Adipocyte (in vitro differentiated cells): Measurements from ENCODE around the gene SNX1.

ENCODE experiments used
- DNase-seq: peaks from one replicate; pipeline ENCODE4 v3.0.0-alpha.2; 2015; ENCODE audit warnings: low read depth
- H3K27me3 ChIP-seq: replicated peaks from 2 replicates; pipeline ENCODE4 v1.7.0; 2013; ENCODE audit warnings: mild to moderate bottlenecking, low read length, moderate library complexity; ENCODE audit not compliant: control insufficient read depth, insufficient read depth
- H3K36me3 ChIP-seq: 2 replicates; pipeline ENCODE4 v1.7.0; 2013; ENCODE audit warnings: low read length, mild to moderate bottlenecking, moderate library complexity; ENCODE audit not compliant: control insufficient read depth, insufficient read depth, severe bottlenecking
- H3K4me1 ChIP-seq: 2 replicates; pipeline ENCODE4 v1.7.0; 2013; ENCODE audit warnings: mild to moderate bottlenecking, low read length, moderate library complexity; ENCODE audit not compliant: control insufficient read depth, insufficient read depth
- H3K4me3 ChIP-seq: 2 replicates; pipeline ENCODE4 v1.7.0; 2013; ENCODE audit warnings: mild to moderate bottlenecking, low read length, moderate library complexity
- H3K9ac ChIP-seq: 2 replicates; pipeline ENCODE4 v1.7.0; 2013; ENCODE audit warnings: mild to moderate bottlenecking, low read length, moderate library complexity
- H3K9me3 ChIP-seq: 2 replicates; pipeline ENCODE4 v1.7.0; 2013; ENCODE audit warnings: mild to moderate bottlenecking, low read length, moderate library complexity; ENCODE audit not compliant: control insufficient read depth

Gene SNX1

DNA sequence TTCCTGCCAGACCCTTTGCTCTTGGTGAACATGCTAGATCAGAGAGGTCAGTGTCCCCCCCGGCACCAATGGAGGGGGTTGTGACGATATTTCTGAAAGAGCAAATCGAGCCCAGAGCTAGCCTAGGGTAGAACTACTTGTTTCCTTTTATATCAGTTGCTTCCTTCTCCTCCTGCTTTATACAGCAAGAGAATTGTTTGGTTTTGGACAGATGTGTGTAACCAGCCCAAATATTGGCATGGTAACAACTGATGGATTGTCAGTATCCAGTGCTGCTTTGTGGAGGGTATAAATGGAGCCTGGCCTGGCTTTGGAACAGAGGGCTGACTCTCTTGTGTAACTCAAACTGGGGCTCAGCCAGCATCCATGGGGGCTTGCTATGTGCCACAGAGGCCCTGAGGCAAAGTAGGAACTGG, 27.2 kb downstream of the SNX1 start:
- Histone ChIP-seq H3K27me3 (no peaks in the 10 kb centered on the region), H3K9me3 (no peaks in the 10 kb centered on the region), H3K4me1 (peaks cover 4% of the 10 kb centered on the region), H3K9ac (no peak overlapping the region), H3K36me3 (peaks cover 93% of the 10 kb centered on the region), H3K4me3 (no peak overlapping the region)
- DNase-seq = peak; percentile 71

DNA sequence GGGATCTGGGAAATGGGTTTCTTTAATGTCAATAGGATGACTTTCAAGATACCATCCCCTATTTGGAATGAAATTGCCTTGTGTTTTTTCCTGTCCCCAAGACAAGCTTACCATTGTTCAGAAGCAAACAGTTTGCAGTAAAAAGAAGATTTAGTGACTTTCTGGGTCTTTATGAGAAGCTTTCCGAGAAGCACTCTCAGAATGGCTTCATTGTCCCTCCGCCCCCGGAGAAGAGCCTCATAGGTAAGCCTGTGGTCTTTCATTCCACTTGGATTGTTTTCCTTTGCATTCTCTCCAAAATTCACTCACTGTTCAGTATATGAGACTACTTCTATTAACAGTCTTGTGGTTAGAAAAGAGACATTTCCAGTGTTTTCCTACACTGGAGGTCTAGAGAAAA, 30.2 kb downstream of the SNX1 start:
- Histone ChIP-seq H3K4me3 (no peak overlapping the region), H3K27me3 (no peaks in the 10 kb centered on the region), H3K9me3 (no peaks in the 10 kb centered on the region), H3K36me3 (peaks cover 94% of the 10 kb centered on the region), H3K9ac (no peak overlapping the region), H3K4me1 (peaks cover 4% of the 10 kb centered on the region)
- no peak for DNase-seq

DNA sequence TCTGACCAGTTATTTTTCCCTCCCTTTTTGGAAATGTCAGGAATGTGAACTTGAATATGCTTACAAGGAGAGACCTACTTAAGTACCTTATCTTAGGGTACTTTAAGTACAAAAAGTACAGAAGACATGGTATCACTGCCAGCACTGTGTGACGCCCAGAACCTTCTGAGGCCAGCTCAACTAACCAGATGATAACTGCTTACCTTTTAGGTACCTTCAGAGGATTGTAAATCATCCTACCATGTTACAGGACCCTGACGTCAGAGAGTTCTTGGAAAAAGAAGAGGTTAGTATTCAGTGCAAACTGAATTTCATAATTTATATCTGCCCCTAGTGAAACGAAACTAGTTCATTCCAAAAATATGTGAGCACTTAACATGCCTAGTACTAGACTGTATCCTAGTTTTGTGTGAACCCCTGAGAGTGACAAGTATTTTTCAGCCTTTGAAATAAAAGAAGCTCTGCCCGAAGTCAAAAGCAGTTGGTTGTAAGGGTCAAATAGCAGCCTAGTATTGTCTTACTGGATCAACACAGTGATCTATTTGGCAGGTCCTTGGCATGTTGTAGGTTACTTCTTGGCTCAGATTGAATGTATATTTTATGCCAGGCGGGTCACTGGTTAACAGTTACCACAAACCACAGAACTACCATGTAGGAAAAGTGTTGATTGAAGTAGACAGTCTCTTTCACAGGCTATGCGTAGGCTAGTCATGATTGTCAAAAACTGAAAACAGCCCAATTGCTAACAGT, 31.9 kb downstream of the SNX1 start:
- Histone ChIP-seq H3K4me1 (peaks cover 4% of the 10 kb centered on the region), H3K36me3 (peaks cover 94% of the 10 kb centered on the region), H3K27me3 (no peaks in the 10 kb centered on the region), H3K9ac (no peak overlapping the region), H3K4me3 (no peak overlapping the region), H3K9me3 (no peaks in the 10 kb centered on the region)
- no peak for DNase-seq

DNA sequence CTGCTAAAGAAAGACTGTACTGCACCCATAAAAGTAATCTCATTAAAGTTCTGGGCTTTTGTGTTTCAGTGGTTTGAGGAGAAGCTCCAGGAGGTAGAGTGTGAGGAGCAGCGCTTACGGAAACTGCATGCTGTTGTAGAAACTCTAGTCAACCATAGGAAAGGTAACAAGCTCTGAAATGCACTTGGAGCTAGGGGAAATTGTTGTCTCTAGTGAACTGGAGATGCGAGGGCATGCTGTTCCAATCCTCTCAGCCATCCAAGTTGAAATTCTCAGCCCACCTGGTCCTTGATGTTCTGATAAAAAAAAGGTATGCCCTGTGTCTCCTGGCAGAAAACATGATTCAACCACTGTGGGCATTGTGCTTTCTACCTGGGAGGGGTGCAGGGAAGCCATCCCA, 34.4 kb downstream of the SNX1 start:
- Histone ChIP-seq H3K4me3 (no peak overlapping the region), H3K9ac (no peak overlapping the region), H3K9me3 (no peaks in the 10 kb centered on the region), H3K4me1 (peaks cover 11% of the 10 kb centered on the region), H3K36me3 (peaks cover 90% of the 10 kb centered on the region), H3K27me3 (no peaks in the 10 kb centered on the region)
- DNase-seq = no peak

DNA sequence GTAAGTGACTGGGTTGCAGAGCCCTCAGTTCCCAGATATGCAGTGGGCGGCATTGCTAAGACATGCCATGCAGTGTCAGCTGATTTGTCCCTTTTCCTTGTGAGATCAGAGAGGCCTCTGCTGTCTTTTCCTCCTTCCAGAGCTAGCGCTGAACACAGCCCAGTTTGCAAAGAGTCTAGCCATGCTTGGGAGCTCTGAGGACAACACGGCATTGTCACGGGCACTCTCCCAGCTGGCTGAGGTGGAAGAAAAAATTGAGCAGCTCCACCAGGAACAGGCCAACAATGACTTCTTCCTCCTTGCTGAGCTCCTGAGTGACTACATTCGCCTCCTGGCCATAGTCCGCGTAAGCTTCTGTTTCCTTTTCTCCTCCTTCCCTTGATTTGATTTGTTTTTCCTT, 35.8 kb downstream of the SNX1 start:
- Histone ChIP-seq H3K9ac (no peak overlapping the region), H3K27me3 (no peaks in the 10 kb centered on the region), H3K4me3 (no peak overlapping the region), H3K36me3 (peaks cover 89% of the 10 kb centered on the region), H3K9me3 (no peaks in the 10 kb centered on the region), H3K4me1 (peaks cover 11% of the 10 kb centered on the region)
- DNase-seq = no peak

DNA sequence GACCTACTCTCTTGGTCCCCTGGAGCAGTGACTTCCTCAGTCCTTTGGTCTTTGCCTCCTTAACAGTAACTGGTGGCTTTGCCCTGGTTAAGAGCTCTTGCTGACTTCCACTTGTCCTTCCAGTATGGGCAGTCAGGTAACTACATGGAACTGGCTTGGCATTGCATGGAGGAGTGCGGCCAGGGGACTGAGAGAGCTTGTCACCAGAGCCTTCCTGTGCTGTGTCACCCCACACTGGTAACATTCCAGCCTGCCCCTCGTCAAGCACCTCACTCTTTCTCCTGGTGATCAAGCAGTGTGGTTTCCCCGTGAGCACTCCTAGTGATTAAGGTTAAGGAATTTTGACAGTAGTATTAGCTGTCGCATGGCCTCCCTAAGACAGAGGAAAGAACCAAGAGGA, 36.4 kb downstream of the SNX1 start:
- H3K36me3 ChIP-seq = peaks cover 89% of the 10 kb centered on the region
- H3K9ac ChIP-seq = no peak overlapping the region
- no peaks in the 10 kb centered on the region for H3K9me3 ChIP-seq
- no peak for DNase-seq
- peaks cover 11% of the 10 kb centered on the region for H3K4me1 ChIP-seq
- H3K4me3 ChIP-seq = no peak overlapping the region
- H3K27me3 ChIP-seq = no peaks in the 10 kb centered on the region

DNA sequence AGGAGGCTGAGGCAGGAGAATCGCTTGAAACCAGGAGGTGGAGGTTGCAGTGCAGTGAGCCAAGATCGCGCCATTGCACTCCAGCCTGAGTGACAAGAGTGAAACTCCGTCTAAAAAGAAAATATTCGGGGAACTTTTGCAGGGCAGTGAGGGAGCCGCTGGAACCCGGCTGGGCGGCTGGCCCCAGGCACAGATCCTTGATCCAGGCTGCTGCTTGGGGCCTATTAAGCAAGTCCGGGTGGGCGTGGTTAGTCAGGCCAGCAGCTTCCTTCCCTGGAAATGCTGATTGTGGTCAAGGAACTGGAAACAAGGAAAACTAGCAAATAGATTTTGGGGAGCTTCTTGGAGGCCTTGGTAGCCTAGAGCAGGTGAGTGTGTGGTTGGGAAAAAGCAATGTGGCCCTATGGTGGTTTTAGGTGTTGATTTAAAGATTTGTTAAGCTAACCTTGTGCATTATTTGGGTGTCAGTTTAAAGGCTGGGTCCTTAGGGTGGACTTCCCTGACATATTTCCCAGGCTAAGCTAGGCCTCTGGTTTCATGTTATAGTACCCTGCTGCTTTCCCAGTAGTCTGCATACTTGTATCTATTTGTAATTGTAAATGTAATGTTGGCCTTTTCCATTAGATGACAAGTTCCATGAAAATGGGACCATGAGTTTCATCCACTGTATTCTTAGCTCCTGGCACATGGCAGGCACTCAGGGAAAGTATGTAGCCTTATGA, 38.0 kb downstream of the SNX1 start:
- peaks cover 89% of the 10 kb centered on the region for H3K36me3 ChIP-seq
- H3K9ac ChIP-seq = no peak overlapping the region
- no peak for DNase-seq
- H3K4me3 ChIP-seq = no peak overlapping the region
- H3K27me3 ChIP-seq = no peaks in the 10 kb centered on the region
- no peaks in the 10 kb centered on the region for H3K9me3 ChIP-seq
- peaks cover 11% of the 10 kb centered on the region for H3K4me1 ChIP-seq

DNA sequence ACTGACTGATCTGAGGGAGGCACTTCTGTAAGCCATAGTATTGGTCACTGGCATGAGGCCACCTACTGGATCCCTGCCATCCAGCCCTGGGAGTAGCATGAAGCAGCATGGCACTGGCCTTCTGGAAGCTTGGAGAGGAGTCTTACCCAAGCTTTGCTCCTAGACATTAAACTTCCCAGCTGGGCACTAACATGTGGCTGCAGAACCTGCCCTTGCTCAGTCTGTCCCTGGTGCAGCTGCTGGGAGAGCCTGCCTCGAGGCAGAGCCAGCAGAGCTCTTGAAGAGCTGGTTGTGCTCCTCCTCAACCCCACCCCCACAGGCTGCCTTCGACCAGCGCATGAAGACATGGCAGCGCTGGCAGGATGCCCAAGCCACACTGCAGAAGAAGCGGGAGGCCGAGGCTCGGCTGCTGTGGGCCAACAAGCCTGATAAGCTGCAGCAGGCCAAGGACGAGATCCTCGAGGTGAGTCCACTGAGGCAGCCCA, 38.6 kb downstream of the SNX1 start:
- Histone ChIP-seq H3K36me3 (peaks cover 87% of the 10 kb centered on the region), H3K9me3 (no peaks in the 10 kb centered on the region), H3K4me3 (no peak overlapping the region), H3K9ac (no peak overlapping the region), H3K27me3 (no peaks in the 10 kb centered on the region), H3K4me1 (peaks cover 11% of the 10 kb centered on the region)
- no peak for DNase-seq

DNA sequence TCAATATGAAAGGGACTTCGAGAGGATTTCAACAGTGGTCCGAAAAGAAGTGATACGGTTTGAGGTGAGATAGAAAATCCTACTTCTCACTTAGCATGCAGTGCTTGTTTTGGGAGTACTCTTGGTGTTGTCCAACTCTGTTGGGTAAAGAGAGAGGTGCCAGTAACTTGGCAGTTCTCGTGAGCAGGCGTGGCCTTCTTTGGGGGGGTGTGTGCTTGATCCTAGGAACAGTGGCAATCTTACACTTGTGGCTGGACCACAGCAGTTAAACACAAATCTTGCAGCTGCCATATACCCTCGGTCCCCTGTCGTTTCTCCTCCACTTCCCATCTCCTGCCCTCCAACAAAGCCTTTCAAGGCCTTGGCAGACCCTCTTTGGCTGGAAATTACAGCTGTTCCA, 40.6 kb downstream of the SNX1 start:
- no peak for DNase-seq
- Histone ChIP-seq H3K36me3 (peaks cover 74% of the 10 kb centered on the region), H3K27me3 (no peaks in the 10 kb centered on the region), H3K4me3 (no peak overlapping the region), H3K4me1 (peaks cover 11% of the 10 kb centered on the region), H3K9me3 (no peaks in the 10 kb centered on the region), H3K9ac (no peak overlapping the region)

DNA sequence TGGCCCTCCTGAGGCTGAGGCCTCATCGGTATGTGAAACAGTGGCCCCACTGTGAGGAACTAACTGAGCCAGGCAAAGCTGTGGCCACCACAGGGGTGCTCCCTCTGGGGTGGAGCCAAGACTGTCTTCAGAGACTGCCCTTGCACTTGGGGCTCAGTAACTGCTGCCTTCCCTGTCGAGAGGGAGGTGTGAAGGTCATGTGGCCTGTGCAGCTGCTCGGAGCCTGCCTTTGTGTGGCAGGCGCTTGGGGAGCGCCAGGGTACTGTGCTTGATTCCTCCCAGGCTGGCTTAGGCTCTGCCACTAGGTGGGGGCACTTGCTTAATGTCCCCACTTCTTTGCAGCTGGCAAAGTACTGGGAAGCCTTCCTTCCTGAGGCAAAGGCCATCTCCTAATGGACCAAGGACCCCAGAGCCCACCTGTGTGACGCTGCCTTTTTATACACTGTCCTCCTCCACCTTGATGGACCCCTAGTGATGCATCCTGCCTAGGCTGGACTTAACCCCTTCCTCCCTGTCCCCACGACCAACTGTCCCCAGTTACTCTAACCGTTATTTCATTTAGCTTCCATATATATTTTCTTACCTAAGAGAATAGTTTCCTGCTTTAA, 41.5 kb downstream of the SNX1 start:
- H3K9ac ChIP-seq = no peak overlapping the region
- H3K27me3 ChIP-seq = no peaks in the 10 kb centered on the region
- H3K4me1 ChIP-seq = peaks cover 11% of the 10 kb centered on the region
- H3K9me3 ChIP-seq = no peaks in the 10 kb centered on the region
- H3K36me3 ChIP-seq = peaks cover 73% of the 10 kb centered on the region
- H3K4me3 ChIP-seq = no peak overlapping the region
- no peak for DNase-seq

DNA sequence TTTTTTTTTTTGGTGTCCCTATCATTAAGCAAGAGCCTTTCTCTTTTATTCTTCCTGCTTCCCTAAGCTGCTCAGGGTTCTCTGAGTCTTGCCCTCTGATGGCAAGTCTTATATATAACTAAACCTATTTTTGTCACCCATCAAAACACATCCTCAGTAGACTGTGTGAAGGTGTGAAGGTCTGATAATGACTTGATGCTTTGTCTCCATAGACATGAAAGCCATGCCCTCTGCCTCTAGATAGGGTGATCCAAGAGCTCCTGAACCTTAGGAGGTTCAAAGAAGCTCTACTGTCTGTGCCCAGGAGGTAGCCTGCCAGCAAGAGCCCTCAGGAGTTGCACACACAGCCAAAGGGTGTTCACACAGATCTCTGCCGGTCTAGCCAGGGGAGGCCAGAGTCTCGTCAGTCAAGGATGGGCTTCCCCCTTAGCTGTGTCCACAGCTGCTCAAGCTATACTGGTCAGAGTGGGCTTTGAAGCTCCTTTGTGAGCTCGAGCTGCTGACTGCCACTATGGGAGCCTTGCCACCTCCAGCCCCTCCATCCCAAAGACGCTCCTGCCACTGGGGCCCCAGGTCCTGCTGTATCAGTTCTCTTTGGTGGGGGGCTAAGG, 42.7 kb downstream of the SNX1 start:
- no peak for DNase-seq
- H3K4me3 ChIP-seq = no peak overlapping the region
- no peak overlapping the region for H3K9ac ChIP-seq
- H3K27me3 ChIP-seq = no peaks in the 10 kb centered on the region
- H3K4me1 ChIP-seq = peaks cover 11% of the 10 kb centered on the region
- H3K36me3 ChIP-seq = peaks cover 76% of the 10 kb centered on the region
- H3K9me3 ChIP-seq = no peaks in the 10 kb centered on the region
